ENCODE measurements around the gene GNB4. TPM values are rescaled to one million over a fixed set of nuclear protein-coding genes. Genes with fewer than 3 reads are reported as not detected.

The GNB4 gene
- total RNA-seq, 2 donors from 2014 or later = 3.1 to 10.4 TPM

DNA sequence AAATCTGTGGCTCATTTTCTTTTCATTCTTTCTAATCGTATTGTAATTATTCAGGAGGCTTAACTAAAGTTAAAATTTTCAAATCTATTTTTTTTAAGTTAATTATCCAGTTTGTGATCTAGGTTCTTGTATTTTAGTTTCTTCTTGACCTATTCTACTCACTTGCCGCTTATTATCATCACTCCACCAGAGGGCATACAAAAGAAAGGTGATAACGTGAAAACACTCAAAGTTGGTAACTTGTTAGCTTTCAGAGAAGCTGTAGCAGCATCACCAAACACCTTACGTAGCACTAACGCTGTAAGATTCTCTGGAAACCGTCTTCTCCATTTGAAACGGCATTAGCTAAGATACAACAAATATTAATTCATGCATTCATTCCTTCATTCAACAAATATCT, 4.8 kb downstream of the GNB4 start:
- H3K4me3 ChIP-seq = no peak overlapping the region
- no peak for DNase-seq

DNA sequence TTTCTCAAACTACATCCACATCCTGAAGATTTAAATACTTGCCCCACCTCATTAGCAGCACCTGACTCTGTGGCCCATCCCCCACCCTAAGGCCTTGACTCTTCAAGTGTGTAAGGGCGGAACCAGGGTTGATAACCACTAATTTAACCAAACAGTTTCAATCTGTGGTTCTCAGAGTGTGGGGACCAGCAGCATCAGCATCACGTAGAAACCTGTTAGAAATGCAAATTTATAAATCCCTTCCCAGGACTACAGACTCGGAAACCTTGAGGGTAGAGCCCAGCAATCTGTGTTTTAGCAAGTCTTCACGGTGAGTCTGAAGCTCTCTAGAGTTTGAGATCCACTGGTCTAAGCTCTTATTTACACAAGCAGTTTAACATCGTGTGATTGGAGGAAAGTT, 12.4 kb downstream of the GNB4 start:
- H3K36me3 ChIP-seq = no peaks in the 10 kb centered on the region
- H3K4me3 ChIP-seq = no peak overlapping the region
- DNase-seq = no peak
- no peak for TF ChIP-seq CTCF (IDR thresholded peaks at IDR 0.05)
- H3K27ac ChIP-seq = no peak overlapping the region
- H3K9ac ChIP-seq (ENCODE audit: low read depth in 2 of 2, low read length in 2 of 2) = no peak overlapping the region
- intact Hi-C loops (cut with DNase I) = no loop called here
- H3K9me3 ChIP-seq = no peaks in the 10 kb centered on the region
- no peaks in the 10 kb centered on the region for H3K4me1 ChIP-seq
- no peaks in the 10 kb centered on the region for H3K27me3 ChIP-seq

More for the DNA sequence above, 4.8 kb downstream of the GNB4 start:
- intact Hi-C loops (cut with DNase I) = loop anchor here (5.0 to 10.0 kb wide), 2 partner anchors 88 to 111 kb away; no protein-coding TSS in a partner anchor
- no peak for TF ChIP-seq CTCF (IDR thresholded peaks at IDR 0.05)
- no peaks in the 10 kb centered on the region for H3K36me3 ChIP-seq
- H3K4me1 ChIP-seq = no peaks in the 10 kb centered on the region
- H3K27ac ChIP-seq = no peak overlapping the region
- H3K9ac ChIP-seq (ENCODE audit: low read depth in 2 of 2, low read length in 2 of 2) = no peak overlapping the region
- no peaks in the 10 kb centered on the region for H3K9me3 ChIP-seq
- no peaks in the 10 kb centered on the region for H3K27me3 ChIP-seq

DNA sequence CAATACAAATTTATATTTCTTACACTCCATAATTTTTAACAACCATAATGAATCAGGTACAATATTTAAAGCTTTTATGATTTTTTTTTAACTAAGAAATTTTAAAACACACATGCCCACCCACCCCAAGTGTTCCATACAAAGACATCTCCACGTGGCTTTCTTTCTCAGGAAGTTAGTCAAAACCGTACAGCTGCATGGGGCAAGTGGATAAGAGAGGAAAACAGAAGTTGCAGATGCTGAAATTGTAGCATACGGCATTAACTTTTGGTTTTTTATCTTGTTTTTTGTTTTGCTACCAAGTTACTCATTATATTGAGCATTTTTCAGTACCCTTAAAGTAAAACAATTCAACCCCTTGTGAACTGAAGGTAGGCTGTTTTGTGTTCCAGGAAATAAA, 14.8 kb downstream of the GNB4 start:
- Histone ChIP-seq H3K9me3 (no peaks in the 10 kb centered on the region), H3K9ac (ENCODE audit: low read depth in 2 of 2, low read length in 2 of 2) (no peak overlapping the region), H3K36me3 (no peaks in the 10 kb centered on the region), H3K27ac (no peak overlapping the region), H3K27me3 (no peaks in the 10 kb centered on the region), H3K4me1 (no peaks in the 10 kb centered on the region), H3K4me3 (no peak overlapping the region)
- DNase-seq = no peak
- no peak for TF ChIP-seq CTCF (IDR thresholded peaks at IDR 0.05)
- intact Hi-C loops (cut with DNase I) = no loop called here

DNA sequence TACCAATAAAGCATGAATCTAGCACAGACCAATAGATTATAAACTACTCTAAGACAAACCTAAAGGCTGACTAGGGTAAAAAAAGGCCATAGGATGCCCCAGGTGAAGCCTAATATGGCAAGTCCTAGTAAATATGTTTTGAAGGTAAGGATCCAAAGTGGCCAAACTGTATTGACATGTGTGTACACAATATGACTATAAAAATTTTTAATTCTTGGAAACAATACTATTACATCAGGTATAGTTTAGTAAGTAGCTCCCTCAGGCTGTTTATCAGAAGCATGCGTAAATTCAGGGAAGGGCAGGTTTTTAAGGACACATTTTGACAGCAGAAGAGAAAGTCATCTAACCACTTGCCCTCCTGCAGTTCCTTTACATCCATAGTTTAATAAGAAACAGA, 18.8 kb downstream of the GNB4 start:
- H3K27ac ChIP-seq = no peak overlapping the region
- no peaks in the 10 kb centered on the region for H3K4me1 ChIP-seq
- no peak for DNase-seq
- no peaks in the 10 kb centered on the region for H3K36me3 ChIP-seq
- H3K4me3 ChIP-seq = no peak overlapping the region
- H3K9me3 ChIP-seq = no peaks in the 10 kb centered on the region
- no peaks in the 10 kb centered on the region for H3K27me3 ChIP-seq
- H3K9ac ChIP-seq (ENCODE audit: low read depth in 2 of 2, low read length in 2 of 2) = no peak overlapping the region
- intact Hi-C loops (cut with DNase I) = no loop called here
- TF ChIP-seq CTCF (IDR thresholded peaks at IDR 0.05) = no peak

DNA sequence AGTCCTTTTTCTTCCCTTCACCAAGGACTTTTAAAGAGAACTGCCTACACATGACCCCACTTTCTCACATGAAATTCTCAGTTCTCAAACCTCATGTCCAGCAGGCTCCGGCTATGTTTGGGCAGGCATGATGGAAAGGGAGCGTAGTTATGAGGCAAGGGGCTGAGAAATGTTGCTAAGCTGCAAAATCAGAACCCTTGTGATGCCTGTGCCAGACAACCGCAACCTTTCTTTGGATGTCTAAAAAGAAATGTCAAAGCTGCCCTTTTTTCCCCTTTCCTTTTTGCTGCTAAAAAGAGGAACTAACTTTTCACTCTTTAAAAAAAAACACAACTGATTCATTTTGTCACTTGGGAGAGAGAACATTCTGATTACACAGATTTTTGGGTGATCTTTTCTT, 19.2 kb downstream of the GNB4 start:
- TF ChIP-seq CTCF (IDR thresholded peaks at IDR 0.05) = no peak

More for the DNA sequence above, 19.2 kb downstream of the GNB4 start:
- Histone ChIP-seq H3K27ac (no peak overlapping the region), H3K9me3 (no peaks in the 10 kb centered on the region), H3K4me1 (no peaks in the 10 kb centered on the region), H3K36me3 (no peaks in the 10 kb centered on the region), H3K4me3 (no peak overlapping the region), H3K27me3 (no peaks in the 10 kb centered on the region), H3K9ac (ENCODE audit: low read depth in 2 of 2, low read length in 2 of 2) (no peak overlapping the region)
- no peak for DNase-seq
- intact Hi-C loops (cut with DNase I) = no loop called here

All from colonic mucosa (tissue), 4 donors.